K562 (cell line): ENCODE results near the gene TARBP1. TPM values are rescaled to one million over a fixed set of nuclear protein-coding genes. Genes with fewer than 3 reads are reported as not detected.

ENCODE experiments used
- ATAC-seq: fragments of 200-7000 bp; cut with Tn5 transposase; 3 replicates; pipeline ENCODE4 v1.9.1; 2020; ENCODE audit warnings: moderate library complexity
- Bru-seq: library from RNA; stranded (reverse); fragments of 400-500 nt; gene quantifications from one replicate; lab custom pipeline; 2021; lab: Mats Ljungman, UMichigan
- BruChase-seq, 2 experiments: library from RNA; stranded (reverse); fragments of 400-500 nt; gene quantifications; one replicate each; lab custom pipeline; 2021; lab: Mats Ljungman, UMichigan
- BruUV-seq: library from RNA; stranded (reverse); fragments of 400-500 nt; replicated peaks from 2 replicates; lab custom pipeline; 2021; lab: Mats Ljungman, UMichigan
- CTCF ChIA-PET: fragments of 300-600 bp; formaldehyde crosslinking; extraction: SDS; loops from one replicate; lab custom pipeline; 2021; ENCODE audit warnings: low intra/inter-chr PET ratio; lab: Yijun Ruan, JAX
- POLR2A ChIA-PET: fragments of 300-600, 350-650 bp; sonication (Branson Sonifier 250); formaldehyde crosslinking; extraction: SDS; loops from one replicate; lab custom pipeline; 2021; ENCODE audit warnings: antibody characterized with exemption, inconsistent platforms; lab: Yijun Ruan, JAX
- DNase-seq, 4 experiments: peaks; one replicate each; pipeline versions ENCODE4 v3.0.0 to v3.0.0-alpha.2; 2011 to 2018; ENCODE audit warnings: low spot score in 3 of 4, mixed read lengths in 3 of 4; ENCODE audit errors: extremely low read depth in 1 of 4
- FAIRE-seq: peaks from 2 replicates; lab custom pipeline; 2011; peaks lifted over from hg19 to GRCh38; lab: Jason Lieb, UNC
- H2AFZ ChIP-seq: 2 replicates; pipeline ENCODE4 v1.6.0; 2011; ENCODE audit warnings: low read depth, low read length, control low read depth, inconsistent platforms
- H3K27ac ChIP-seq: fragments of 200-600 bp; 3 replicates; pipeline ENCODE4 v1.8.0; 2011; ENCODE audit warnings: low read depth, mild to moderate bottlenecking, control low read depth, inconsistent platforms, low read length, moderate library complexity, mixed read lengths; ENCODE audit errors: extremely low read depth
- H3K27me3 ChIP-seq, 2 experiments: fragments of 300-600 bp in 1 of 2; 2 replicates in 1 of 2; 3 replicates in 1 of 2; pipeline versions ENCODE4 v1.6.0 to v1.8.0; 2011; ENCODE audit warnings: inconsistent platforms in 2 of 2, low read length in 2 of 2, mild to moderate bottlenecking in 1 of 2, mixed read lengths in 1 of 2, moderate library complexity in 1 of 2; ENCODE audit not compliant: control insufficient read depth in 2 of 2, insufficient read depth in 2 of 2
- H3K36me3 ChIP-seq: fragments of 300-600 bp; 3 replicates; pipeline ENCODE4 v1.8.0; 2011; ENCODE audit warnings: mild to moderate bottlenecking, low read length, inconsistent platforms; ENCODE audit not compliant: control insufficient read depth, insufficient read depth
- H3K4me1 ChIP-seq, 2 experiments: fragments of 200-600 bp in 1 of 2; replicated peaks in 1 of 2; 2 replicates in 1 of 2; 3 replicates in 1 of 2; pipeline versions ENCODE4 v1.5.1 to v1.8.0; 2011; ENCODE audit warnings: inconsistent platforms in 2 of 2, low read length in 2 of 2, mild to moderate bottlenecking in 1 of 2, mixed read lengths in 1 of 2, moderate library complexity in 1 of 2; ENCODE audit not compliant: control insufficient read depth in 2 of 2, insufficient read depth in 2 of 2
- H3K4me2 ChIP-seq: 2 replicates; pipeline ENCODE4 v1.6.1; 2011; ENCODE audit warnings: low read length, control low read depth, inconsistent platforms, mixed read lengths; ENCODE audit not compliant: insufficient read depth
- H3K4me3 ChIP-seq: fragments of 200-600 bp; sonication (generic), shearing (Covaris generic); 2 replicates; pipeline ENCODE4 v1.5.1; 2016; ENCODE audit warnings: control low read depth, inconsistent platforms
- H3K79me2 ChIP-seq: fragments of 200-600 bp; 3 replicates; pipeline ENCODE4 v1.8.0; 2011; ENCODE audit warnings: low read length, inconsistent platforms; ENCODE audit not compliant: control insufficient read depth, insufficient read depth
- H3K9ac ChIP-seq, 2 experiments: 2 replicates each; pipeline versions ENCODE4 v1.6.0 to v1.6.1; 2011; ENCODE audit warnings: low read depth in 2 of 2, low read length in 2 of 2, control low read depth in 1 of 2, inconsistent platforms in 1 of 2, mild to moderate bottlenecking in 1 of 2, mixed read lengths in 1 of 2; ENCODE audit not compliant: insufficient read depth in 1 of 2
- H3K9me1 ChIP-seq: one replicate; pipeline ENCODE4 v1.6.0; 2011; ENCODE audit warnings: inconsistent platforms, mild to moderate bottlenecking, low read length, moderate library complexity; ENCODE audit not compliant: control insufficient read depth, insufficient read depth
- H3K9me3 ChIP-seq: replicated peaks from 2 replicates; pipeline ENCODE4 v1.5.1; 2011; ENCODE audit warnings: low read depth, low read length, inconsistent platforms; ENCODE audit not compliant: control insufficient read depth, insufficient read depth
- H4K20me1 ChIP-seq: replicated peaks from 2 replicates; pipeline ENCODE4 v1.6.1; 2011; ENCODE audit warnings: low read length, inconsistent platforms, mixed read lengths; ENCODE audit not compliant: control insufficient read depth, insufficient read depth
- GTF2F1 ChIP-seq: IDR thresholded peaks from 2 replicates; pipeline ENCODE4 v1.6.1; 2011; ENCODE audit warnings: low read depth, low read length, improper control_type of control experiment
- PKNOX1 ChIP-seq: fragments of 450-650 bp; IDR thresholded peaks from 2 replicates; pipeline ENCODE4 v1.6.1; 2016
- PML ChIP-seq: IDR thresholded peaks from 2 replicates; pipeline ENCODE4 v1.6.1; 2012; ENCODE audit warnings: low read length, inconsistent platforms
- RBM22 ChIP-seq: fragments of 200-400 bp; formaldehyde crosslinking; IDR thresholded peaks from 2 replicates; pipeline ENCODE4 v1.6.1; 2018; ENCODE audit warnings: low read length, low read depth; ENCODE audit not compliant: poor library complexity, severe bottlenecking
- SP1 ChIP-seq: sonication (generic); formaldehyde crosslinking; IDR thresholded peaks from 2 replicates; pipeline ENCODE4 v1.8.1; 2022; ENCODE audit warnings: mild to moderate bottlenecking, missing genetic modification reagents
- SRSF1 ChIP-seq: fragments of 200-400 bp; formaldehyde crosslinking; IDR thresholded peaks from 2 replicates; pipeline ENCODE4 v1.6.1; 2017; ENCODE audit warnings: mild to moderate bottlenecking, low read depth, low read length, moderate library complexity
- TFAP4 ChIP-seq: sonication (generic); formaldehyde crosslinking; IDR thresholded peaks from 2 replicates; pipeline ENCODE4 v1.8.0; 2022; ENCODE audit warnings: missing genetic modification reagents, mild to moderate bottlenecking, moderate library complexity, borderline replicate concordance
- ZNF445 ChIP-seq: fragments of 250-450 bp; sonication (Bioruptor Pico); IDR thresholded peaks from 2 replicates; pipeline ENCODE4 v1.4.0; 2020; ENCODE audit warnings: low read depth, mild to moderate bottlenecking, moderate library complexity
- ZNF449 ChIP-seq: fragments of 250-450 bp; sonication (Bioruptor Pico); IDR thresholded peaks from 2 replicates; pipeline ENCODE4 v1.8.0; 2022; ENCODE audit warnings: moderate library complexity, mild to moderate bottlenecking, inconsistent platforms
- WGBS: fragments of 100-300 bp; shearing (Covaris generic); methylation state at CpG from one replicate; pipeline ENCODE4 v1.1.6; 2016; ENCODE audit warnings: low coverage, mixed read lengths; ENCODE audit not compliant: insufficient coverage; ENCODE audit errors: missing lambda C conversion rate; 5-methylcytosine and 5-hydroxymethylcytosine counted together
- in situ Hi-C: fragments of 300-500 bp; cut with MboI; formaldehyde crosslinking; loops from 4 replicates; pipeline ENCODE4 v1.15.0; 2018; ENCODE audit warnings: inconsistent platforms, mixed read lengths
- intact Hi-C: fragments of 100-400 bp; cut with micrococcal nuclease; formaldehyde crosslinking; loops from 2 replicates; pipeline ENCODE4 v1.14.2; 2022
- long read RNA-seq, 3 experiments: library from polyadenylated mRNA in 2 of 3; library from RNA in 1 of 3; unstranded in 2 of 3; stranded (forward) in 1 of 3; transcript quantifications; one replicate each; pipeline ENCODE4 v2.0.0, GENCODE V29; 2019 to 2022
- polyA minus RNA-seq, 3 experiments: library from RNA; depleted of rRNA, polyadenylated mRNA; stranded (reverse); fragments of >200 nt; gene quantifications; 2 replicates each; pipeline ENCODE4 v1.2.3, GENCODE V29; 2011
- polyA plus RNA-seq, 8 experiments: library from polyadenylated mRNA; depleted of rRNA in 4 of 8; stranded (reverse) in 5 of 8; unstranded in 3 of 8; fragments of >200 nt; fragmentation: Nextera tagmentation in 2 of 8; fragmentation: Illumina TruSeq in 1 of 8; extraction: Ambion mirVana in 2 of 8; extraction: Trizol in 1 of 8; gene quantifications; 2 replicates each; pipeline versions ENCODE4 v1.2.1 to v1.2.3, GENCODE V29; 2011 to 2014; ENCODE audit warnings: inconsistent platforms in 1 of 8, missing spikeins in 1 of 8
- total RNA-seq, 7 experiments: library from RNA; depleted of rRNA in 6 of 7; stranded (reverse); fragments of >200 nt in 6 of 7; fragmentation: Illumina TruSeq in 2 of 7; extraction: Trizol in 2 of 7; gene quantifications; 2 replicates each; pipeline versions ENCODE4 v1.2.1 to v1.2.3, GENCODE V29; 2011 to 2021; ENCODE audit warnings: low replicate concordance in 1 of 7

The TARBP1 gene
- 26.2 and 82.6 TPM in 2 replicates for total RNA-seq (2011; cell fraction: chromatin; rRNA removed; ENCODE audit: low replicate concordance)
- total RNA-seq (2011; cell fraction: nucleolus; rRNA removed): 15.0 and 20.9 TPM in 2 replicates
- total RNA-seq (2011; cell fraction: nucleoplasm; rRNA removed): 28.7 and 45.3 TPM in 2 replicates
- total RNA-seq (2014; rRNA removed) (15.3 and 16.1 TPM in 2 replicates), total RNA-seq (2014; rRNA removed; fragmentation: Illumina TruSeq; extraction: Trizol) (25.0 and 28.0 TPM in 2 replicates), total RNA-seq (2015; rRNA removed; fragmentation: Illumina TruSeq; extraction: Trizol) (23.1 and 26.5 TPM in 2 replicates), total RNA-seq (2021) (15.6 and 18.6 TPM in 2 replicates), polyA plus RNA-seq (2011; rRNA removed) (48.0 and 66.5 TPM in 2 replicates), polyA plus RNA-seq (2014; fragmentation: Illumina TruSeq; extraction: Trizol) (20.5 and 22.9 TPM in 2 replicates), polyA plus RNA-seq (2014; fragmentation: Nextera tagmentation; extraction: Ambion mirVana) (10 to 100 TPM in 1 of 2 experiments, 1 to 10 TPM in 1; 8.8 to 10.4 TPM), polyA plus RNA-seq (2014; rRNA removed) (24.3 and 29.5 TPM in 2 replicates), polyA minus RNA-seq (2011; rRNA and poly(A)+ RNA removed) (27.7 and 45.5 TPM in 2 replicates), Bru-seq, nascent RNA (percentile 68 among the genes with signal in this experiment), BruChase-seq, experiment 1, labeled RNA remaining after a 2-hour chase (percentile 70 among the genes with signal in this experiment), BruChase-seq, experiment 2, labeled RNA remaining after a 6-hour chase (percentile 69 among the genes with signal in this experiment)
- 12.4 and 31.8 TPM in 2 replicates for polyA plus RNA-seq (2011; cell fraction: cytosol; rRNA removed)
- polyA plus RNA-seq (2011; cell fraction: nucleus; rRNA removed): 84.2 and 119 TPM in 2 replicates
- polyA plus RNA-seq (2012): 14.6 and 30.8 TPM in 2 replicates
- 10.1 and 19.2 TPM in 2 replicates for polyA minus RNA-seq (2011; cell fraction: cytosol; rRNA and poly(A)+ RNA removed)
- polyA minus RNA-seq (2011; cell fraction: nucleus; rRNA and poly(A)+ RNA removed): 19.0 and 38.9 TPM in 2 replicates
- long read RNA-seq, experiment 1, full-length matches to known transcripts: 5 of 43 reads
- long read RNA-seq, experiment 1, partial matches to known transcripts: 18 of 43 reads
- long read RNA-seq, experiment 1, other reads (novel, unspliced or antisense): 20 of 43 reads
- long read RNA-seq, experiment 2, partial matches to known transcripts: 2 of 3 reads
- long read RNA-seq, experiment 2, other reads (novel, unspliced or antisense): 1 of 3 reads
- long read RNA-seq, experiment 3: 0 reads

GRCh38 chr1:234478481-234479309 lies at the start of gene TARBP1:
TARBP1 (minus strand) TSS chr1:234479179; CDS start chr1:234479103, 76 bp downstream.
- under 1% methylated on average over 80 of the region's 122 CpGs for WGBS
- no peaks in the 10 kb centered on the region for H3K9me3 ChIP-seq
- H3K79me2 ChIP-seq: peaks cover 7% of the 10 kb centered on the region; the same call in 2 of the 3 replicates
- POLR2A ChIA-PET: interaction anchor here (0.6 to 2.8 kb wide), 12 partner anchors 9 to 605 kb away, joined by 3 to 8 read pairs (median 3); partner anchors contain the start of genes COA6 and IRF2BP2
- CTCF ChIA-PET: interaction anchor here (0.7 kb wide), 1 partner anchor 625 kb away, joined by 3 read pairs; no protein-coding TSS in a partner anchor
- H4K20me1 ChIP-seq: no peaks in the 10 kb centered on the region
- in situ Hi-C loops (loop anchor here (10.0 kb wide), 1 partner anchor 354 kb away; no protein-coding TSS in a partner anchor), intact Hi-C loops (loop anchor here (2.0 kb wide), 2 partner anchors 106 to 156 kb away; partner anchors contain the start of gene COA6)
- H3K9me1 ChIP-seq: no peaks in the 10 kb centered on the region
- FAIRE-seq (no peak), ATAC-seq (peak; percentile 85), DNase-seq (peak; percentile 84 to 95 (median 92))
- H3K9ac ChIP-seq: peak within 1 kb of the TSS; percentile 63 to 90
- no peaks in the 10 kb centered on the region for H3K36me3 ChIP-seq
- peak within 1 kb of the TSS; percentile 73 for H3K4me3 ChIP-seq
- H3K4me1 ChIP-seq: peaks cover 9 to 25% of the 10 kb centered on the region in 2 experiments; a peak in 4 of 5 replicates
- BruUV-seq: no TSS peak
- H3K4me2 ChIP-seq: peak within 1 kb of the TSS; percentile 89
- H2AFZ ChIP-seq: peak within 1 kb of the TSS; percentile 96
- peak within 1 kb of the TSS; percentile 72 for H3K27ac ChIP-seq
- H3K27me3 ChIP-seq: peaks cover 0 to 5% of the 10 kb centered on the region in 2 experiments; a peak in 1 of 5 replicates
- no peak for TF ChIP-seq ZNF445 (CRISPR knock-in tag)
- no peak for TF ChIP-seq SRSF1
- peak; percentile 61; the same call in 1 of the 2 replicates for TF ChIP-seq PML
- no peak; the same call in 1 of the 2 replicates for TF ChIP-seq ZNF449
- TF ChIP-seq GTF2F1: no peak
- TF ChIP-seq RBM22: no peak
- TF ChIP-seq TFAP4 (CRISPR knock-in tag): peak; percentile 18; the same call in 1 of the 2 replicates
- no peak for TF ChIP-seq SP1 (CRISPR knock-in tag)
- TF ChIP-seq PKNOX1: no peak
